WTC11 (cell line): Measurements from ENCODE around the gene MYLK2.

Experiments
- CTCF ChIP-seq: fragments of 200-600 bp; IDR thresholded peaks from 2 replicates; pipeline ENCODE4 v1.8.0; 2022; ENCODE audit warnings: antibody characterized with exemption
- PREB ChIP-seq: sonication (generic); formaldehyde crosslinking; IDR thresholded peaks from 2 replicates; pipeline ENCODE4 v1.8.1; 2022; ENCODE audit warnings: mild to moderate bottlenecking, missing genetic modification reagents, moderate library complexity, borderline replicate concordance

DNA sequence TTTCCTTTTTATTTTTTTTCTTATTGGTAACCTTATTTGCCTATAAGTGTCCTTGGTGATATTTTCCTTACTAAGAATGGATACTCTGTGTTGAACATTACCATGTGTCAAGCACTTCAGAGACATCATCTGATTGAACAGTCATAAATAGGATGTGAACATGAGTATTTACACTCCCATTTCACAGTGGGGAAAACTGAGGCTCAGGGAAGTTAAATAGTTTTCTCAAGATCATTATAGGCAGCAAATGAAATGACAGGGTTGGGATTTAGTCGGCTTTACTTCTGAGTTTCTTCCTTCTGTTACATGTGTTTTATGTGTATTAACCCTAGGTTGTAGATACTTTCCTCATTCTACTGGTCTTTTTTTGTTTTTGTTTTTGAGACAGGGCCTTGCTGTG lies 44.7 kb upstream of the MYLK2 start:
- no peak for TF ChIP-seq CTCF
- no peak for TF ChIP-seq PREB (CRISPR knock-in tag)
